HepG2 (cell line): ENCODE results near the gene POLD3. TPM values are rescaled to one million over a fixed set of nuclear protein-coding genes. Genes with fewer than 3 reads are reported as not detected.

ENCODE experiments used
- ATAC-seq: fragments of 200-7000 bp; cut with Tn5 transposase; 3 replicates; pipeline ENCODE4 v1.9.1; 2020; ENCODE audit warnings: mild to moderate bottlenecking, moderate library complexity
- BruUV-seq: library from RNA; stranded (reverse); fragments of 400-500 nt; replicated peaks from 2 replicates; lab custom pipeline; 2021; lab: Mats Ljungman, UMichigan
- CTCF ChIA-PET: fragments of 300-600 bp; formaldehyde crosslinking; extraction: SDS; loops from one replicate; lab custom pipeline; 2021; ENCODE audit warnings: low total read pairs, inconsistent platforms, low intra/inter-chr PET ratio; lab: Yijun Ruan, JAX
- POLR2A ChIA-PET: fragments of 350-600 bp; sonication (Branson Sonifier 250); formaldehyde crosslinking; loops from one replicate; lab custom pipeline; 2020; ENCODE audit warnings: antibody characterized with exemption, inconsistent platforms; lab: Yijun Ruan, JAX
- DNase-seq: peaks from one replicate; pipeline ENCODE4 v3.0.0-alpha.2; 2015; ENCODE audit warnings: low spot score
- FAIRE-seq: peaks from 3 replicates; lab custom pipeline; 2011; peaks lifted over from hg19 to GRCh38; lab: Jason Lieb, UNC
- H2AFZ ChIP-seq: one replicate; pipeline ENCODE4 v1.6.1; 2011; ENCODE audit warnings: low read length, inconsistent platforms
- H3K27ac ChIP-seq: fragments of 300-600 bp; 3 replicates; pipeline ENCODE4 v1.8.0; 2011; ENCODE audit warnings: mixed run types, mild to moderate bottlenecking, mixed read lengths, low read length, inconsistent platforms; ENCODE audit not compliant: insufficient read depth; ENCODE audit errors: extremely low read length
- H3K27me3 ChIP-seq, 2 experiments: fragments of 200-600 bp in 1 of 2; 2 replicates in 1 of 2; 3 replicates in 1 of 2; pipeline versions ENCODE4 v1.6.0 to v1.8.0; 2011; ENCODE audit warnings: low read length in 2 of 2, mild to moderate bottlenecking in 2 of 2, moderate library complexity in 2 of 2, inconsistent platforms in 1 of 2; ENCODE audit not compliant: insufficient read depth in 2 of 2, control insufficient read depth in 1 of 2
- H3K36me3 ChIP-seq, 2 experiments: fragments of 200-600 bp in 1 of 2; replicated peaks in 1 of 2; 2 replicates in 1 of 2; 3 replicates in 1 of 2; pipeline versions ENCODE4 v1.5.1 to v1.8.0; 2011; ENCODE audit warnings: low read length in 2 of 2, inconsistent platforms in 1 of 2; ENCODE audit not compliant: insufficient read depth in 2 of 2, control insufficient read depth in 1 of 2
- H3K4me1 ChIP-seq: 2 replicates; pipeline ENCODE4 v1.5.1; 2012; ENCODE audit warnings: low read length, inconsistent platforms; ENCODE audit not compliant: insufficient read depth
- H3K4me2 ChIP-seq: 2 replicates; pipeline ENCODE4 v1.6.0; 2011; ENCODE audit warnings: low read depth, low read length, inconsistent platforms
- H3K4me3 ChIP-seq, 3 experiments: fragments of 200-600 bp in 1 of 3; sonication (generic), shearing (Covaris generic) in 1 of 3; replicated peaks in 1 of 3; 2 replicates each; pipeline ENCODE4 v1.5.1; 2011 to 2016; ENCODE audit warnings: low read length in 3 of 3, inconsistent platforms in 2 of 3, low read depth in 2 of 3, mild to moderate bottlenecking in 2 of 3, control low read depth in 1 of 3, mixed read lengths in 1 of 3; ENCODE audit not compliant: insufficient read depth in 1 of 3
- H3K79me2 ChIP-seq: one replicate; pipeline ENCODE4 v1.6.1; 2011; ENCODE audit warnings: low read length, inconsistent platforms; ENCODE audit not compliant: insufficient read depth
- H3K9ac ChIP-seq: 2 replicates; pipeline ENCODE4 v1.6.0; 2011; ENCODE audit warnings: mild to moderate bottlenecking, low read depth, low read length, inconsistent platforms; ENCODE audit not compliant: insufficient read depth
- H3K9me3 ChIP-seq: 2 replicates; pipeline ENCODE4 v1.5.1; 2012; ENCODE audit warnings: mild to moderate bottlenecking, low read length
- H4K20me1 ChIP-seq: 2 replicates; pipeline ENCODE4 v1.6.0; 2011; ENCODE audit warnings: inconsistent platforms, mild to moderate bottlenecking, low read length, moderate library complexity; ENCODE audit not compliant: insufficient read depth
- CHD2 ChIP-seq: IDR thresholded peaks from 2 replicates; pipeline ENCODE4 v1.6.1; 2011; ENCODE audit warnings: low read depth, low read length, improper control_type of control experiment
- ELF4 ChIP-seq: sonication (generic); formaldehyde crosslinking; IDR thresholded peaks from 2 replicates; pipeline ENCODE4 v1.5.0; 2020; ENCODE audit warnings: missing genetic modification reagents, mild to moderate bottlenecking, moderate library complexity, borderline replicate concordance
- GATAD2A ChIP-seq: IDR thresholded peaks from 2 replicates; pipeline ENCODE4 v1.6.1; 2016
- MZF1 ChIP-seq: sonication (generic); formaldehyde crosslinking; IDR thresholded peaks from 2 replicates; pipeline ENCODE4 v1.8.1; 2023; ENCODE audit warnings: mild to moderate bottlenecking, missing genetic modification reagents, borderline replicate concordance
- NFIC ChIP-seq: IDR thresholded peaks from 2 replicates; pipeline ENCODE4 v1.6.1; 2012; ENCODE audit warnings: mild to moderate bottlenecking, low read length, inconsistent platforms
- PBX3 ChIP-seq: sonication (generic); formaldehyde crosslinking; IDR thresholded peaks from 2 replicates; pipeline ENCODE4 v1.8.1; 2023; ENCODE audit warnings: missing genetic modification reagents, inconsistent platforms, borderline replicate concordance
- RAD51 ChIP-seq: fragments of 450-650 bp; IDR thresholded peaks from 2 replicates; pipeline ENCODE4 v1.6.1; 2016; ENCODE audit warnings: borderline replicate concordance
- SP2 ChIP-seq: sonication (generic); formaldehyde crosslinking; IDR thresholded peaks from 2 replicates; pipeline ENCODE4 v1.5.1; 2020; ENCODE audit warnings: mild to moderate bottlenecking, missing genetic modification reagents
- STAG1 ChIP-seq: sonication (generic); formaldehyde crosslinking; IDR thresholded peaks from 2 replicates; pipeline ENCODE4 v1.4.0; 2020; ENCODE audit warnings: missing genetic modification reagents
- ZMYM3 ChIP-seq: sonication (generic); formaldehyde crosslinking; IDR thresholded peaks from 2 replicates; pipeline ENCODE4 v1.5.1; 2020; ENCODE audit warnings: mild to moderate bottlenecking, missing genetic modification reagents
- ZNF282 ChIP-seq: fragments of 450-650 bp; IDR thresholded peaks from 2 replicates; pipeline ENCODE4 v1.6.1; 2018; ENCODE audit not compliant: partially characterized antibody
- WGBS: methylation state at CpG from one replicate; pipeline ENCODE4 v1.1.6; 2017; ENCODE audit warnings: low lambda C conversion rate; 5-methylcytosine and 5-hydroxymethylcytosine counted together
- in situ Hi-C: cut with HindIII; loops from 2 replicates; pipeline ENCODE4 v1.10.0; 2017; ENCODE audit warnings: low pct_unique_long_range_greater_than_20kb; ENCODE audit not compliant: extremely low pct_ligation_motif_present
- intact Hi-C: fragments of 100-400 bp; cut with micrococcal nuclease; formaldehyde crosslinking; loops from one replicate; pipeline ENCODE4 v1.10.0; 2022; ENCODE audit not compliant: unreplicated experiment
- polyA plus RNA-seq, 8 experiments: library from polyadenylated mRNA; depleted of rRNA in 3 of 8; stranded (reverse) in 7 of 8; unstranded in 1 of 8; fragments of >200 nt; fragmentation: Illumina TruSeq in 4 of 8; extraction: Trizol in 4 of 8; gene quantifications; 2 replicates each; pipeline versions ENCODE4 v1.2.1 to v1.2.3, GENCODE V29; 2011 to 2016; ENCODE audit warnings: low read depth in 4 of 8, missing spikeins in 1 of 8, mixed read lengths in 1 of 8; ENCODE audit not compliant: insufficient read depth in 1 of 8
- total RNA-seq, 5 experiments: library from RNA; depleted of rRNA; stranded (reverse); fragments of >200 nt; fragmentation: Illumina TruSeq; extraction: Trizol; gene quantifications; 2 replicates each; pipeline ENCODE4 v1.2.3, GENCODE V29; 2016; ENCODE audit warnings: low read depth in 1 of 5

POLD3 gene
- total and polyA plus RNA-seq, 2 of the 13 experiments (the other 11 are each of a cell fraction or from before 2014, with no cell fraction given), result 6.3 to 18.9 TPM

- H2AFZ ChIP-seq, result no peak overlapping the region
- ATAC-seq, result no peak
- WGBS, result 57% methylated on average over 4 of the region's 4 CpGs
- no peaks in the 10 kb centered on the region for H3K79me2 ChIP-seq
- no peak for TF ChIP-seq CHD2
- TF ChIP-seq ZMYM3 (CRISPR knock-in tag), result no peak
- TF ChIP-seq ELF4 (CRISPR knock-in tag), result no peak
- no peak for TF ChIP-seq PBX3 (CRISPR knock-in tag)
- TF ChIP-seq STAG1, result no peak
- no peak for TF ChIP-seq MZF1
- TF ChIP-seq NFIC, result no peak
- TF ChIP-seq RAD51, result no peak
- no peak for TF ChIP-seq SP2 (CRISPR knock-in tag)
- TF ChIP-seq ZNF282, result no peak
- no peak for TF ChIP-seq GATAD2A (CRISPR knock-in tag)
- TF ChIP-seq, all 625 proteins: peak for 0
- no peak overlapping the region for H3K4me2 ChIP-seq
- H3K27ac ChIP-seq, result no peak overlapping the region
- DNase-seq (no peak), FAIRE-seq (no peak)
- in situ Hi-C loops, result no loop called here
- H3K9me3 ChIP-seq, result no peaks in the 10 kb centered on the region
- H3K4me1 ChIP-seq, result peaks cover 12% of the 10 kb centered on the region
- CTCF ChIA-PET, result no interaction called here
- H3K27me3 ChIP-seq, result peaks cover 0 to 2% of the 10 kb centered on the region in 2 experiments; a peak in 2 of 5 replicates
- no peaks in the 10 kb centered on the region for H3K36me3 ChIP-seq
- H3K9ac ChIP-seq, result no peak overlapping the region
- no peaks in the 10 kb centered on the region for H4K20me1 ChIP-seq
- no peak overlapping the region for H3K4me3 ChIP-seq
- no TSS peak for BruUV-seq
- intact Hi-C loops, result no loop called here
- POLR2A ChIA-PET, result no interaction called here
These were observed 20.0 kb upstream of the POLD3 start for GRCh38 chr11:74572349-74572748.
